OCI-LY7 (cell line): ENCODE results near the gene ATP9B.
A peak's percentile ranks its signal among the peaks of the same experiment; 100 is the strongest.

ENCODE experiments used
- CTCF ChIP-seq: fragments of 200-600 bp; sonication (generic); conservative IDR thresholded peaks from 2 replicates; pipeline ENCODE4 v1.5.1; 2014; ENCODE audit warnings: mild to moderate bottlenecking, antibody characterized with exemption, low read length, moderate library complexity, mixed read lengths
- EZH2phosphoT487 ChIP-seq: fragments of 200-600 bp; sonication (generic); IDR thresholded peaks from 2 replicates; pipeline ENCODE4 v1.6.1; 2018; ENCODE audit warnings: low read depth, borderline replicate concordance, mild to moderate bottlenecking, mixed run types, antibody characterized with exemption, low read length, moderate library complexity, mixed read lengths

- TF ChIP-seq EZH2phosphoT487, result no peak
- peak; percentile 35 for TF ChIP-seq CTCF
Observed at GRCh38 chr18:79026491-79026890, 42.7 kb upstream of the ATP9B start.
